GM18526 (cell line): ENCODE results near the gene TM4SF5.

Experiments used
- POLR2A ChIP-seq: IDR thresholded peaks from 3 replicates; pipeline ENCODE4 v1.6.1; 2011; ENCODE audit not compliant: insufficient read length; ENCODE audit errors: extremely low read depth

The TM4SF5 gene

GRCh38 chr17:4827399-4827798 is 55.7 kb downstream of the TM4SF5 start:
- TF ChIP-seq POLR2A, result no peak
